Fibroblast of villous mesenchyme (primary cell): Measurements from ENCODE around the gene PPP2R1A. TPM values are rescaled to one million over a fixed set of nuclear protein-coding genes. Genes with fewer than 3 reads are reported as not detected.

ENCODE experiments used
- DNase-seq: peaks from one replicate; pipeline ENCODE4 v3.0.0-alpha.2; 2010; ENCODE audit warnings: low read depth
- H3K4me3 ChIP-seq: 2 replicates; pipeline ENCODE4 v1.5.1; 2011; ENCODE audit warnings: low read depth, mild to moderate bottlenecking, low read length
- total RNA-seq: library from RNA; depleted of rRNA; stranded (reverse); fragments of >200 nt; gene quantifications from 2 replicates; pipeline ENCODE4 v1.2.3, GENCODE V29; 2012
- TF ChIP-seq, protein P1 (sequence below): IDR thresholded peaks from 2 replicates; pipeline ENCODE4 v1.5.1; 2012; ENCODE audit warnings: low read depth, mild to moderate bottlenecking, low read length; ENCODE audit not compliant: insufficient read depth

Gene PPP2R1A
- total RNA-seq, 1 donor = 166 TPM

DNA sequence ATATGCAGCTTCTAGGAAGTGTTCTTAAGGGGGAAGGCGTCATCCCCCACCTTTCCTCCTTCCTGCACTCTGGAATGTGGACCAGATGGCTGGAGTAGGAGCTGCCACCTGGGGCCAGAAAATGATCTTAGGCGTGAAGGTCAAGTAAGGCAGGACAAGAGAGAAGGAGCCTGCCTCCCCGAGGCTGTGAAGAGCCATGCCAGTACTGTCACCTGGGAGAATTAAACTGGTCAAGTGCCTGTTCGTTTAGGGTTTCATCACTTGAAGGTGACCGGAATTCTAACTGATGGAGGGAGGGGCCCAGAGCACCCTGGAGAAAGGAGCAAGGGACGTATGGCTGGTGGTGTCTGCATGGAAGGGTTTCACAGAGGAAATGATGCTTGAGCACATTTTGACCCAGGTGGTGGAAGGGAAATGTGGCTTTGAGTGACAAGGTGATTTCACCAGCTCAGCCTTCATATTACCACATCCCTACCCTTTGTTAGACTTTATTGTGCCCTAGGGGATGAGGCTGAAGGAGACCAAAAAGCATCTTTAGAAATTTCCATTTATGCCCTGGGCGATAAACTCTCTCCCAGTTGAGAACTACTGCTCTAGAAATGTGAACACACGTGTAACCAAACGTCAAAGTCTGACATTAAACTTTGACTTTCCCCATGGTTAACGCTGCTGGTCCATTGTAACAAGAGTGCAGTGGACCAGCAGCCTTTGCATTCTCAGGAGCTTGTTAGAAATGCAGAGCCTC, 37.5 kb downstream of the PPP2R1A start:
- no peak overlapping the region for H3K4me3 ChIP-seq
- TF ChIP-seq, protein P1, sequence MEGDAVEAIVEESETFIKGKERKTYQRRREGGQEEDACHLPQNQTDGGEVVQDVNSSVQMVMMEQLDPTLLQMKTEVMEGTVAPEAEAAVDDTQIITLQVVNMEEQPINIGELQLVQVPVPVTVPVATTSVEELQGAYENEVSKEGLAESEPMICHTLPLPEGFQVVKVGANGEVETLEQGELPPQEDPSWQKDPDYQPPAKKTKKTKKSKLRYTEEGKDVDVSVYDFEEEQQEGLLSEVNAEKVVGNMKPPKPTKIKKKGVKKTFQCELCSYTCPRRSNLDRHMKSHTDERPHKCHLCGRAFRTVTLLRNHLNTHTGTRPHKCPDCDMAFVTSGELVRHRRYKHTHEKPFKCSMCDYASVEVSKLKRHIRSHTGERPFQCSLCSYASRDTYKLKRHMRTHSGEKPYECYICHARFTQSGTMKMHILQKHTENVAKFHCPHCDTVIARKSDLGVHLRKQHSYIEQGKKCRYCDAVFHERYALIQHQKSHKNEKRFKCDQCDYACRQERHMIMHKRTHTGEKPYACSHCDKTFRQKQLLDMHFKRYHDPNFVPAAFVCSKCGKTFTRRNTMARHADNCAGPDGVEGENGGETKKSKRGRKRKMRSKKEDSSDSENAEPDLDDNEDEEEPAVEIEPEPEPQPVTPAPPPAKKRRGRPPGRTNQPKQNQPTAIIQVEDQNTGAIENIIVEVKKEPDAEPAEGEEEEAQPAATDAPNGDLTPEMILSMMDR = no peak
- DNase-seq = no peak

GRCh38 chr19:52227980-52228379, 38.1 kb downstream of the PPP2R1A start:
- TF ChIP-seq, protein P1 = no peak
- no peak for DNase-seq
- no peak overlapping the region for H3K4me3 ChIP-seq

- DNase-seq = no peak
- TF ChIP-seq, protein P1 = no peak
- H3K4me3 ChIP-seq = no peak overlapping the region
These were observed 39.7 kb downstream of the PPP2R1A start for GRCh38 chr19:52229524-52229923.

- no peak overlapping the region for H3K4me3 ChIP-seq
- TF ChIP-seq, protein P1 = no peak
- DNase-seq = no peak
These were observed 40.8 kb downstream of the PPP2R1A start for GRCh38 chr19:52230685-52231084.

DNA sequence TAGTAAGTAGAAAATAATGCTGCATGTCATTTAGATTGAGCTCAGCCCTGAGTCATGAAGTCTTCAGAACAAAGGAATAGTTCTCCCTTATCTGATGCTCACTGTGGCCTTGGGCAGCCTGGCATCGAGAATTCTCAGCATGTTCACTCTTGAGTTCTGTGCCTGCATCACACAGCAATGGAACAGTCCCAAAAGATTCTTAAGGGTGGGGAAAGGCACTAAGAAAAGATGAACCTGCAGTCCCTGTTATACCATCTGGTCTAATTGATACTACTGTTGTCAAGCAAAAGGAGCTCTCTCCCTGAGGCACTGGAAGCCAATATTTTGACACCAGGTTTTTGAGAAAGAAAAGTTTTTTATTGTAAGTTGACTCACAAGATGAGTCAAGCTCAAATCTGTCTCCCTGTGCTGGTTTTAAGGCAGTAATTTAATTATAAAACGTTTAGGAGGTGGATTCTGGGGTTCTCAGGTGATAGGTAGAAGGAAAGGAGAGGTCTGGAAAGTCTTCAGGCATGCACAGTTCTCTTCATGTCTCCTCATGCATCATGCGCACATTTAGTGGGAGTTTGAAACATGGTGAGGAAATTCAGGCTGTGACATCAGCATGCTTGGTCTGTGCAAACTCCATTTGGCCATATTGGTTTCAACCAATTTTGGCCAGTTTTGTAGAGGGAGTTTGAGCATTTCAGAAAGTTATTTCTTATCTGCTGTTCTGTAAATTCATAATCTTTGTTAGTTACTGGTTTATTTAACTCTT, 41.5 kb downstream of the PPP2R1A start:
- H3K4me3 ChIP-seq = no peak overlapping the region
- TF ChIP-seq, protein P1 = no peak
- DNase-seq = no peak

GRCh38 chr19:52234406-52234805, 44.6 kb downstream of the PPP2R1A start:
- no peak overlapping the region for H3K4me3 ChIP-seq
- TF ChIP-seq, protein P1 = no peak
- DNase-seq = no peak
